Mucosa of descending colon (tissue), 3 donors: Measurements from ENCODE around the gene MED14. TPM values are rescaled to one million over a fixed set of nuclear protein-coding genes. Genes with fewer than 3 reads are reported as not detected.

Experiments used
- ATAC-seq: fragments of 200-7000 bp; cut with Tn5 transposase; one replicate; pipeline ENCODE4 v1.9.1; 2020; ENCODE audit warnings: mild to moderate bottlenecking, moderate library complexity
- DNase-seq, 3 donors: peaks; one replicate each; pipeline ENCODE4 v3.0.0-alpha.2; 2020
- H3K36me3 ChIP-seq: fragments of 200-600 bp; one replicate; pipeline ENCODE4 v1.8.0; 2021; ENCODE audit warnings: low read depth, mild to moderate bottlenecking
- H3K4me1 ChIP-seq: fragments of 200-600 bp; one replicate; pipeline ENCODE4 v1.8.0; 2021; ENCODE audit warnings: low read depth, mild to moderate bottlenecking
- H3K4me3 ChIP-seq: fragments of 200-600 bp; one replicate; pipeline ENCODE4 v1.8.0; 2021; ENCODE audit warnings: mild to moderate bottlenecking
- H3K9me3 ChIP-seq: fragments of 200-600 bp; one replicate; pipeline ENCODE4 v1.8.0; 2021; ENCODE audit warnings: mild to moderate bottlenecking
- intact Hi-C, 2 donors: fragments of 100-400 bp; cut with DNase I in 1 of 2; cut with micrococcal nuclease in 1 of 2; formaldehyde crosslinking; loops; one replicate each; pipeline versions ENCODE4 v1.11.0 to v1.11.1; 2022; cut with DNase I, micrococcal nuclease
- total RNA-seq, 3 donors: library from RNA; stranded (reverse); fragmentation: NEBNext Ultra II Directional in 2 of 3; extraction: Animal tissue kit (Norgen Biotek cat#: 25700) in 2 of 3; gene quantifications; one replicate each; pipeline versions ENCODE4 v1.2.1 to v1.2.4, GENCODE V29; 2021 to 2023
- TF ChIP-seq, protein P1 (sequence below): fragments of 200-600 bp; IDR thresholded peaks from one replicate; pipeline ENCODE4 v1.8.0; 2022; ENCODE audit warnings: antibody characterized with exemption, mild to moderate bottlenecking
- donor health status: DM: no; HTN: no; CAD: no; lungs with moderate emphysema.
- donor health status: DM: no; HTN: no; CAD: no.
- donor health status: DM: no; HTN: yes; CAD: no.

The MED14 gene
- total RNA-seq, 3 donors from 2014 or later = 49.2 to 71.8 (median 57.1) TPM

DNA sequence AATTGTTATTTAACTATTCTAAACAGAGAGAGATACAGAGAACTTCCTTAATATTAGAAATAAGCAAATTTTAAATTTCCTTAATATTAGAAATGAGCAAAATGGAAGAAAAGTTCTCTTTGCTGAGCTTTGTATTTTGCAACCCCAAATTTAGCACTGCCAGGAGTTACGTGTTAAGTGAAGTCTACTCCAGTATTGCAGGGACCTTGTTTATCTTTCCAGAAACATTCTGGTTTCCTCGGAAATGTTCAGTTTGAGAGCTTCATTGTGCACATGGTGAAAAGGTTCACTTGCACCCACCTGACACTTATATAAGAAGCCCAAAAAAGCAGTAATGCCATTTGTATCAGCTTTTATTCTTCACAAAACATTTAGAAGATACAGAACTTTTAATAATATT is 81.8 kb downstream of the MED14 start:
- no peak for ATAC-seq
- Histone ChIP-seq H3K4me1 (no peaks in the 10 kb centered on the region), H3K36me3 (peaks cover 3% of the 10 kb centered on the region), H3K9me3 (no peaks in the 10 kb centered on the region), H3K4me3 (no peak overlapping the region)
- TF ChIP-seq, protein P1, sequence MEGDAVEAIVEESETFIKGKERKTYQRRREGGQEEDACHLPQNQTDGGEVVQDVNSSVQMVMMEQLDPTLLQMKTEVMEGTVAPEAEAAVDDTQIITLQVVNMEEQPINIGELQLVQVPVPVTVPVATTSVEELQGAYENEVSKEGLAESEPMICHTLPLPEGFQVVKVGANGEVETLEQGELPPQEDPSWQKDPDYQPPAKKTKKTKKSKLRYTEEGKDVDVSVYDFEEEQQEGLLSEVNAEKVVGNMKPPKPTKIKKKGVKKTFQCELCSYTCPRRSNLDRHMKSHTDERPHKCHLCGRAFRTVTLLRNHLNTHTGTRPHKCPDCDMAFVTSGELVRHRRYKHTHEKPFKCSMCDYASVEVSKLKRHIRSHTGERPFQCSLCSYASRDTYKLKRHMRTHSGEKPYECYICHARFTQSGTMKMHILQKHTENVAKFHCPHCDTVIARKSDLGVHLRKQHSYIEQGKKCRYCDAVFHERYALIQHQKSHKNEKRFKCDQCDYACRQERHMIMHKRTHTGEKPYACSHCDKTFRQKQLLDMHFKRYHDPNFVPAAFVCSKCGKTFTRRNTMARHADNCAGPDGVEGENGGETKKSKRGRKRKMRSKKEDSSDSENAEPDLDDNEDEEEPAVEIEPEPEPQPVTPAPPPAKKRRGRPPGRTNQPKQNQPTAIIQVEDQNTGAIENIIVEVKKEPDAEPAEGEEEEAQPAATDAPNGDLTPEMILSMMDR = no peak
- no peak for DNase-seq
- intact Hi-C loops = no loop called here

DNA sequence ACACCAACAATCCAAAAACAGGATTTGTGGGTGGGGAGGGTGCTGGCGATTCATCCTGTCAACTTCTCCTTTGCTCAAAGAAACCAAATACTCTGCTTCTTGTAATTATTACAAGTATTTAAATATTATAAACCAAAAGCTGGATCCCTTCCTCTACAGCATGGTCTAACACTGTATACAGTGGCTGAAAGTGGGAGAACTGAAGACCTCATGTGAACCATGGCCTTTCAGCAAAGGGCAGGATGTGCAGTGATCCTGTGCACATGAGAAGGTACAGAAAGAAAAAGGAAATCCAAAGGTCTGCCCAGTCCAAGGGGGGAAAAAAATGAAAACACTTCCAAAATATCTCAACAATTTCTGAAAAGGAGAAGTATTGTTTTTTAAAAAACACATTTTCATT is 82.7 kb downstream of the MED14 start:
- H3K4me3 ChIP-seq = no peak overlapping the region
- H3K4me1 ChIP-seq = no peaks in the 10 kb centered on the region
- no peaks in the 10 kb centered on the region for H3K9me3 ChIP-seq
- intact Hi-C loops = no loop called here
- DNase-seq = no peak
- ATAC-seq = no peak
- TF ChIP-seq, protein P1 = no peak
- H3K36me3 ChIP-seq = peaks cover 3% of the 10 kb centered on the region

DNA sequence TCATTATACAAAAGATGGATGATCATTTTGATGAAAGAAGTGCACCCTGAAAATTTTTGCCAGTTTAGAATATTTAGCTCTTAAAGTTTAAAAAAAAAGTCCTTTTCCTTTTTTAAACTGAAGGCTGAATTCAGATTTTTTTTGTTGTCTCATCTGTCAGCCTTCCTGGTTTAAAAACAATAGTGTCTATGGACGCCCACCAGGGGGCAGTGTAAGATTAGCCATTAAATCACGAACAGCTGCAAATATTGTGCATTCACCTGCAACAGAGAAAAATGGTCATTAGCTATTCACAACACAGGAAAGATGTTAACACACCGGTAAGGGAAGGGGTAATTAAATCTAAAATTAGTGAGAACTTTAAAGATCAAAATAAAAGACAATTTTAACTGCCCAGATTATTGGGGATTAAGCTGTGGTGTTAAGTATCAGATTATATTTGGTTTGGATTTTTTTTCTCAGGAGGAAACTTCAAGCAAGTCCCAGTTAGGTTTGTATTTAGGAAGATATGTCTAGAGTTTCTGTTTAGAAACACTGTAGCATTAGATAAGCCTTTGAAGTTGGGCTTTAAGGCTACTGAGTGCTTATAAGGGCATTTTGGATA is 83.6 kb downstream of the MED14 start:
- H3K4me3 ChIP-seq = no peak overlapping the region
- DNase-seq = peak in 1 of 3 donors; percentile 78
- H3K36me3 ChIP-seq = peaks cover 3% of the 10 kb centered on the region
- no peaks in the 10 kb centered on the region for H3K4me1 ChIP-seq
- H3K9me3 ChIP-seq = no peaks in the 10 kb centered on the region
- no peak for ATAC-seq
- TF ChIP-seq, protein P1 = peak; percentile 22
- intact Hi-C loops = no loop called here

DNA sequence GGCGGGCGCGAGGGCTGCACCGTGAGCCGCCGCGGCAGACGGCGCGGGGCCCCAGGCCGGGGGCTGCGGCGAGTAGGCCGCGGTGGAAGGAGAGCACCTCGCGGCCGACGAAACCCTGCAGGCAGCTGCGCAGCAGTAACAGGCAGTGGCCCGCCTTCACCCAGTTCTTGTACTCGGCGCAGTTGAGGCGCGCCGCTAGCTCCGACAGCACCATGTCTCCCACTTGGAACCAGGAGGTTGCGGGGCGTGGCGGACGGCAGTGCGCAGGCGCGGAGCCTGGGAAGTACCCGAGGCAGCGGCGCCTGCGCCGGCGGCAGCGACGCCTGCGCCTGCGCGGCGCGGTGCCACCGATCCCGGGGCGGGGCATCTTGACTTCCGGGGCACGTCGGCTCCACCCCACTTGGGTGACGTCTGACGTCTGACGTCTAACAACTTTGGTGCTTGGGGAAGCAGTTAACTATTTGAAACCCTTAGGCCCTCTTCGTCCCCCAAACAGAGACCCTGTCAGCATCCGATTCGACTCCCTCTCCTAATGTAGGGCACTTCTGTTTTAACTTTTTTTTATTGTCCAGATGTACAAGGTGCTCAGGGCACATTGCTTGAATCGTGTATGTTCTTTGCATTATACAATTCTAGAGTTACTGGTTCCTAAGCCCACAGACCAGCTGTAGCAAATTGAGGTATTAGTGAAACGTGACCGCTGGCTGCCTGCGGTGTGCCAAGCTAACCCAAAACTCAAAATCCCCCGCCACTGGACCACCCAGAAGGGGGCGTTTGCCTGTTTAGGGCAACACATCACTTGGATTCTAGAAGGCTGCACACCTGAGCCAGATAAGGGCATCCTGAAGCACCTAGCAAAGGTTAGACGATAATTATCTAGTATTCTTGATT is 87.8 kb downstream of the MED14 start, which contains the start of gene CXorf38:
TSS of gene CXorf38 (minus strand) at position 255 of the 891 bp plus-strand sequence. CDS start at position 214, 41 bp downstream.
- peak; percentile 92 to 96 (median 94) for DNase-seq
- Histone ChIP-seq H3K9me3 (no peaks in the 10 kb centered on the region), H3K4me3 (peak within 1 kb of the TSS; percentile 65), H3K36me3 (peaks cover 3% of the 10 kb centered on the region), H3K4me1 (peaks cover 4% of the 10 kb centered on the region)
- intact Hi-C loops = no loop called here
- peak; percentile 88 for ATAC-seq
- TF ChIP-seq, protein P1 = no peak

DNA sequence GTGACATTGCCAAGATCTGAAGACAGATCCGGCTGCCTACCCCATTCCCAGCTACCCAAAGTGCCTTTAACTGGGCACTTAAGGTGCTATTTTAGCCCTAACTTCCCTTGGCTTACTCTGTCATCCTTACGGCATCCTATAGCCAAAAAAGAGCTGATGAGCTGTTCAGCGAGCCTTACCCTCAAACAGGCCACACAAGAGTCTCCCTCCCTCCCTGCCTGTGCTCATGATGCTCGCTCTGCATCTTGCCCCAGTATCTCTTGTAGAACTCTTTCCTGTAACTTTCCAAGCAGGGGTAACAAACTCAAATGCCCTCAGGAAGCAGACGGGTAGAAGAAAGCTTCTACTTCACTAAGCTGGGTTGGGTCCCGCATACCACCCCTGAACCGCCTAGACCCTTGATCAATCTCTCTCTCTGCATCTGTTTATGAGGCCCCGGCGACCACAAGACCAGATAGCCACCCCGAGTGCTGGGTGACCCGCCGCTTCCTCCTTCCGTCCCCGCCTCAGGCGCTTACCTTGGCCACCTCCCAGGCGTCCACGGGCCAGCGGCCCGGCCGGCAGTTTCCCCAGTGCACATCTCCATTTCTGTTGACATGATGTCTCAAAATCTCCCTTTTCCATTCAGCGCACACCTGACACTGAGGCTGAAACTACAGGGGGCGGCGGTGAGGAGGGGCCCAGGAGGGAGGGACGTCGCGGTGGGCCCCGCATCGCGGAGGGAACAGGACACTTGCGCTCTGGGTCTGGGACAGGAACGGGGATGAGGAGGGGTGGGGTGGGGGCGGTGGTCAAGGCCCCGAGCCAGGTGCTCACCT is 88.6 kb downstream of the MED14 start:
- Histone ChIP-seq H3K36me3 (no peaks in the 10 kb centered on the region), H3K4me1 (peaks cover 4% of the 10 kb centered on the region), H3K4me3 (peak overlapping the region; percentile 65), H3K9me3 (no peaks in the 10 kb centered on the region)
- DNase-seq (peak; percentile 56 to 81 (median 72)), ATAC-seq (peak; percentile 63)
- intact Hi-C loops = no loop called here
- TF ChIP-seq, protein P1 = no peak
